Spleen (tissue), 11 donors: ENCODE results near the gene NRCAM. TPM values are rescaled to one million over a fixed set of nuclear protein-coding genes. Genes with fewer than 3 reads are reported as not detected.

ENCODE experiments used
- DNase-seq: peaks from one replicate; pipeline ENCODE4 v3.0.0-alpha.2; 2020
- H3K27ac ChIP-seq, 8 donors: fragments of 200-600 bp; sonication (generic) in 7 of 8; 1 replicate in 4 of 8; 2 replicates in 4 of 8; pipeline versions ENCODE4 v1.5.0 to v1.8.0; 2016 to 2021; ENCODE audit warnings: inconsistent platforms in 4 of 8, mild to moderate bottlenecking in 4 of 8, moderate library complexity in 1 of 8
- H3K27me3 ChIP-seq, 7 donors: fragments of 200-600 bp; sonication (generic) in 6 of 7; replicated peaks in 1 of 7; 1 replicate in 4 of 7; 2 replicates in 3 of 7; pipeline versions ENCODE4 v1.5.0 to v1.8.0; 2016 to 2021; ENCODE audit warnings: inconsistent platforms in 3 of 7, mild to moderate bottlenecking in 1 of 7
- H3K36me3 ChIP-seq, 6 donors: fragments of 200-600 bp; sonication (generic) in 5 of 6; 1 replicate in 4 of 6; 2 replicates in 2 of 6; pipeline versions ENCODE4 v1.5.0 to v1.8.0; 2016 to 2021; ENCODE audit warnings: inconsistent platforms in 2 of 6
- H3K4me1 ChIP-seq, 6 donors: fragments of 200-600 bp; sonication (generic) in 5 of 6; 1 replicate in 3 of 6; 2 replicates in 3 of 6; pipeline versions ENCODE4 v1.5.0 to v1.8.0; 2016 to 2021; ENCODE audit warnings: inconsistent platforms in 3 of 6
- H3K4me3 ChIP-seq, 8 donors: fragments of 200-600 bp; sonication (generic) in 7 of 8; 1 replicate in 4 of 8; 2 replicates in 4 of 8; pipeline versions ENCODE4 v1.5.0 to v1.8.0; 2016 to 2021; ENCODE audit warnings: inconsistent platforms in 4 of 8, mild to moderate bottlenecking in 4 of 8, moderate library complexity in 2 of 8
- H3K9me3 ChIP-seq, 8 donors: fragments of 200-600 bp; sonication (generic) in 7 of 8; 1 replicate in 4 of 8; 2 replicates in 4 of 8; pipeline versions ENCODE4 v1.5.0 to v1.8.0; 2016 to 2021; ENCODE audit warnings: inconsistent platforms in 4 of 8
- CTCF ChIP-seq, 11 experiments: fragments of 200-600 bp in 7 of 11; fragments of 450-650 bp in 4 of 11; sonication (generic) in 4 of 11; IDR thresholded peaks in 8 of 11; conservative IDR thresholded peaks in 3 of 11; 1 replicate in 7 of 11; 2 replicates in 4 of 11; pipeline versions ENCODE4 v1.4.0 to v1.8.0; 2016 to 2021; ENCODE audit warnings: antibody characterized with exemption in 11 of 11, inconsistent platforms in 4 of 11, mild to moderate bottlenecking in 1 of 11
- POLR2A ChIP-seq, 3 donors: fragments of 450-650 bp; IDR thresholded peaks; one replicate each; pipeline ENCODE4 v1.5.1; 2017; ENCODE audit warnings: antibody characterized with exemption in 3 of 3, mild to moderate bottlenecking in 1 of 3
- POLR2AphosphoS5 ChIP-seq, 3 donors: sonication (generic); formaldehyde crosslinking; IDR thresholded peaks; one replicate each; pipeline ENCODE4 v1.5.1; 2017; ENCODE audit warnings: antibody characterized with exemption in 3 of 3
- WGBS, 5 donors: extraction: QIAGEN DNeasy Blood & Tissue Kit in 3 of 5; methylation state at CpG; one replicate each; pipeline versions ENCODE4 v1.1.5 to v1.1.7; 2013 to 2018; 5-methylcytosine and 5-hydroxymethylcytosine counted together
- intact Hi-C: fragments of 100-400 bp; cut with DNase I; formaldehyde crosslinking; loops from one replicate; pipeline ENCODE4 v1.15.0; 2023; ENCODE audit warnings: low total_unique reads
- polyA plus RNA-seq, 3 donors: library from polyadenylated mRNA; stranded (reverse); fragments of 200-250 nt; gene quantifications; one replicate each; pipeline ENCODE4 v1.2.1, GENCODE V29; 2013
- total RNA-seq, 7 donors: library from RNA; depleted of rRNA in 3 of 7; stranded (reverse); fragments of >200 nt in 3 of 7; fragmentation: NEBNext Ultra II Directional in 4 of 7; extraction: Animal tissue kit (Norgen Biotek cat#: 25700) in 4 of 7; gene quantifications; one replicate each; pipeline versions ENCODE4 v1.1.0 to v1.2.1, GENCODE V29; 2016 to 2021
- donor health status: healthy with polysubstance abuse.
- donor health status: DM: no; HTN: no; CAD: no; lungs with moderate emphysema.
- donor health status: DM: no; HTN: no; CAD: no.
- donor health status: Bipolar disorder and iron deficiency.
- donor health status: healthy.
- donor health status: DM: no; HTN: no; CAD: no.
- donor health status: DM: yes; HTN: yes; CAD: no.

The NRCAM gene
- total and polyA plus RNA-seq, 10 donors, result 4.1 to 88.5 (median 15.0) TPM

DNA sequence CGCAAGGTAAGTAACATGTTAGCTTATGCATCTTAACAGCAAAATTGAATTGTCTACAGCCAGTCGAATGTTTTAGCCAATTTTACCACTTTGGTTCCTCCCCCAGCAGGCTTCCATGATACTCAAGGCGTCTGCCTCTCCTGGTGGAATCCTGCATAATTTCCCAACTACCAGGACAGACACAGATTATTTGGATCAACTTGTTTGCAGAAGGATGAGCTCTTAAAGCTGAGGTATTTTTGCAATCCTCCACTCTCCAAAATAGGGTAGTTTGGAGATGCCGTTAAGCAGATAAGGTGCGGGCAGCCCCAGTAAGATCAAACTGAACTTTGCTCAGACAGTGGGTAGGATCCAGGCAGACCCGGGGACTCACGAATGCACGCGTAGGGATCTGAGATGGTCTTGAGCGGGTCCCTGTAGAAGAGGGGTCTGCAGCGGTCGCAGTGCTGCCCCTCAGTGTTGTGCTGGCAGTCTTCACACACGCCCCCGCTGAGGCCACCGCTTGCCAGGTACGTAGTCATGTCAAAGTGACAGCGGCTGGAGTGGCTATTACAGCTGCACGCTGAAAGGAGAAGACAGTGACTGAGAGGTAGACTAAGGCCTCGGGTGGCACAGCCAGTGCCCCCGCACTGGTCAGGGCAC, 353.4 kb downstream of the NRCAM start:
- H3K36me3 ChIP-seq, result no peaks in the 10 kb centered on the region
- H3K27me3 ChIP-seq, result peaks cover 0 to 6% (median 0%) of the 10 kb centered on the region in 7 donors
- intact Hi-C loops, result no loop called here
- no peak overlapping the region for H3K27ac ChIP-seq
- 90 to 93% (median 92%) methylated on average over 20 of the region's 20 CpGs for WGBS, 5 donors
- DNase-seq, result no peak
- H3K9me3 ChIP-seq, result no peaks in the 10 kb centered on the region
- no peak overlapping the region for H3K4me3 ChIP-seq
- no peaks in the 10 kb centered on the region for H3K4me1 ChIP-seq
- no peak for TF ChIP-seq POLR2AphosphoS5 (IDR thresholded peaks at IDR 0.05)
- no peak for TF ChIP-seq CTCF (IDR thresholded peaks at IDR 0.05 in 8 of 11, conservative IDR thresholded peaks at IDR 0.05 in 3 of 11)
- no peak for TF ChIP-seq POLR2A (IDR thresholded peaks at IDR 0.05)

DNA sequence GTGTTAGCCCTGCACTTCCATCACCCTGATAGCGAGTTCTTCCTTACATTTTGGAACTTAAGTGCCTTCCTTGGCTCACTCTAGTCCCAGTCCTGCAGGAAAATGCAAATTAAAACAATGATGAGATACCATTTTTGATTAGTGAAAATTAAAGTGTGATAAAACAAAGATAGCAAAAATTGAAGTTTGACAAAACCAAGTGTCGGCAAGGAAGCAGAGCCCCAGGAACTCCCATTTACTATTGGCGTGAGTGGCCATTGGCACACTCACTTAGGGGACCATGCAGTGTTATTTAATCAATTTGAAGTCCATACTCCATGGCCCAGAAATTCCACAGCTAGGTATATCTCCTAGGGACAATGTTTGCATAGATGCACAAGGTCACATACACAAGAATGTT, 354.5 kb downstream of the NRCAM start:
- Histone ChIP-seq H3K9me3 (no peaks in the 10 kb centered on the region), H3K4me1 (no peaks in the 10 kb centered on the region), H3K4me3 (no peak overlapping the region), H3K36me3 (no peaks in the 10 kb centered on the region), H3K27me3 (peaks cover 0 to 6% (median 0%) of the 10 kb centered on the region in 7 donors), H3K27ac (no peak overlapping the region)
- WGBS, 5 donors, result 89 to 94% (median 94%) methylated on average over 3 of the region's 3 CpGs
- TF ChIP-seq POLR2A (IDR thresholded peaks at IDR 0.05) (no peak), CTCF (IDR thresholded peaks at IDR 0.05 in 8 of 11, conservative IDR thresholded peaks at IDR 0.05 in 3 of 11) (no peak), POLR2AphosphoS5 (IDR thresholded peaks at IDR 0.05) (no peak)
- intact Hi-C loops, result no loop called here
- DNase-seq, result no peak

DNA sequence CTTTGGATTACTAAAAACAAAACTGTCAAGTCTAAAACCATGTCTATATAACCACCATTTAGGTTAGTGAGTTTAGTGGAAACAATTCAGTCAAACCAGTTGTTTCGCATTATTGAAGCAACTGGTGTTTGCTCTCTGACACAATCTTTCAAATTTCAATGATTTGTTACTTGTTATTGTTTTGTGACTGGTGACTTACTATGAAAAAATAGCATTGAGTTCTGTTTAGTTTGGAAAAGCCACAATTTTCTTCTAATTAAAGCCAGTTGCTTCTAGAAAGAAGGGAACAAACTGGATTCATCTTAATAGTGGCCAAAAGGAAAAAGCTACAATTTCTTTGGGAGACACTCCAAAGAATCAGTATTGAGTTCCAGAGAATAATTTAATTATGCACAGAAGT, 356.5 kb downstream of the NRCAM start:
- intact Hi-C loops, result no loop called here
- 80 to 98% (median 86%) methylated on average over 1 of the region's 1 CpG for WGBS, 5 donors

More for the DNA sequence above, 356.5 kb downstream of the NRCAM start:
- no peak for TF ChIP-seq POLR2A (IDR thresholded peaks at IDR 0.05)
- no peak for TF ChIP-seq POLR2AphosphoS5 (IDR thresholded peaks at IDR 0.05)
- no peak for TF ChIP-seq CTCF (IDR thresholded peaks at IDR 0.05 in 8 of 11, conservative IDR thresholded peaks at IDR 0.05 in 3 of 11)
- H3K27me3 ChIP-seq, result peaks cover 0 to 6% (median 0%) of the 10 kb centered on the region in 7 donors
- H3K9me3 ChIP-seq, result no peaks in the 10 kb centered on the region
- H3K4me1 ChIP-seq, result peaks cover 0 to 12% (median 5%) of the 10 kb centered on the region in 6 donors
- no peak overlapping the region for H3K4me3 ChIP-seq
- H3K27ac ChIP-seq, result no peak overlapping the region
- no peaks in the 10 kb centered on the region for H3K36me3 ChIP-seq
- no peak for DNase-seq
